Measurements from ENCODE around the gene PPARD. TPM values are rescaled to one million over a fixed set of nuclear protein-coding genes. Genes with fewer than 3 reads are reported as not detected.

PPARD gene

DNA sequence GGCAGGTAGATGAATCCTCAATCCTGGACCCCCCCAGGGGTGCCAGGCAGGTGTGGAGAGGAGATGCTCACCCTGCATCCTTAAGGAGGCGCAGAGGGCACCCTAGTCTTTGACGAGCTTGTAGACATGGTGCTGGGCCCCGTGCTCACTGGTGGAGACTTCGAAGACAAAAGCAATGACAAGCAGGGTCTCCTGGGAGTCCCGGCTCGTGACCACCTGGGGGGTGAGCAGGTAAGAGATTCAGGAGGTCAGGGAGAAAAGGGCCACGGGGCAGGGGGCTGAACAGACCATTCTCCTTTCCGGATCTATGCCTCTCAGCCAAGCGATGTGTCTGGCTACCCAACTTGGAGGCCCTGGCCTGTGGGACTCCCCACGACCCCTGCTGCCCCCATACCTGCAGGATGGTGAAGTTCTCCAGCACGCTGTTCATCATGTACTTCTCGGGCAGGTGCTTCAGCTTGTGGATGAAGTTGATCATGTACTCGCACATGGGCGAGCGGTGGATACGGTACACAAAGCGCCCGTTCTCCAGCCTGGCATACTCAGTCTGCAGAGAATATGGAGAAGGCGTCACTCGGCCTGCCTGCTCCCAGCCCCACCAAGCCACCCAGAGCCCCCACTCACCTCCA is 132.7 kb downstream of the PPARD start:
- peaks cover 3% of the 10 kb centered on the region for H3K79me1 ChIP-seq (ENCODE audit: low read length)
- H3K79me2 ChIP-seq (ENCODE audit: control insufficient read depth, insufficient read depth, low read length): peaks cover 11% of the 10 kb centered on the region
- no peak overlapping the region for H3K4me3 ChIP-seq (ENCODE audit: low read length)
- no peak overlapping the region for H2BK120ac ChIP-seq (ENCODE audit: low read depth, low read length)
- H3K27ac ChIP-seq (ENCODE audit: low read depth, low read length): no peak overlapping the region
- no peaks in the 10 kb centered on the region for H3K27me3 ChIP-seq (ENCODE audit: insufficient read depth, low read length, poor library complexity)
- H3K23ac ChIP-seq (ENCODE audit: low read length): no peak overlapping the region
- no peak overlapping the region for H3K56ac ChIP-seq (ENCODE audit: low read length)
- no peak overlapping the region for H3K18ac ChIP-seq (ENCODE audit: low read length)
- no peak overlapping the region for H2AK5ac ChIP-seq (ENCODE audit: low read length)
- DNase-seq: no peak
- peaks cover 17% of the 10 kb centered on the region for H3K36me3 ChIP-seq (ENCODE audit: control insufficient read depth, insufficient read depth, low read length)
- no CpG with 5 or more reads among the region's 20 CpGs for WGBS (ENCODE audit: extremely low coverage, insufficient coverage, low lambda C conversion rate)
- H4K8ac ChIP-seq (ENCODE audit: low read depth, low read length): no peak overlapping the region
- H2BK15ac ChIP-seq (replicated peaks; ENCODE audit: low read depth): no peak overlapping the region
- no peak overlapping the region for H2BK5ac ChIP-seq (ENCODE audit: low read length)
- no peak overlapping the region for H4K5ac ChIP-seq (ENCODE audit: low read length)
- no peak overlapping the region for H3K4ac ChIP-seq (ENCODE audit: low read depth, low read length)
- H3K9ac ChIP-seq (ENCODE audit: low read length): no peak overlapping the region
- peaks cover 2% of the 10 kb centered on the region for H3K4me1 ChIP-seq (ENCODE audit: control insufficient read depth, low read depth, low read length)
- no peak overlapping the region for H3K4me2 ChIP-seq (ENCODE audit: low read length)

DNA sequence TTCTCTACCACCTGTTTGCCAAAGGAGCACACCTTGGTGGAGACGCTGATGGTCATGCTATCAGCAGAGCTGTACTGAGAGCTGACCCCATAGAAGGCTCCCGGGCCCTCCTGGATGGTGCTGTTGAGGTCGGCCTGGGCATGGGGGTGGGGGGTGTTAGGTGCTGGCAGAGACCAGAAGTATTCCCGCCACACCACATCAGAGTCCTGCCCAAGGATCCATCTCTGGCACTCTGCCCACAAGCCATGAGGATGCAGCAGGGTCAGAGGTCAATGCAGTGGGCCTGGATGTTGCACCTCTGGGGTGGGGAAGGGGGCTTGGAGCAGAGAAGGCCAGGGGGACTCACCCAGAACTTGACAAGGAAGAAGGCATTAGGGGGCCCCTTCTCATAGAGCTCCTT is 133.2 kb downstream of the PPARD start:
- Histone ChIP-seq H3K56ac (ENCODE audit: low read length) (no peak overlapping the region), H3K18ac (ENCODE audit: low read length) (no peak overlapping the region), H3K4ac (ENCODE audit: low read depth, low read length) (no peak overlapping the region), H2BK15ac (replicated peaks; ENCODE audit: low read depth) (no peak overlapping the region), H2BK120ac (ENCODE audit: low read depth, low read length) (no peak overlapping the region), H3K23ac (ENCODE audit: low read length) (no peak overlapping the region), H3K4me1 (ENCODE audit: control insufficient read depth, low read depth, low read length) (peaks cover 2% of the 10 kb centered on the region), H2AK5ac (ENCODE audit: low read length) (no peak overlapping the region), H3K27me3 (ENCODE audit: insufficient read depth, low read length, poor library complexity) (no peaks in the 10 kb centered on the region), H3K79me1 (ENCODE audit: low read length) (peaks cover 3% of the 10 kb centered on the region), H3K36me3 (ENCODE audit: control insufficient read depth, insufficient read depth, low read length) (peaks cover 14% of the 10 kb centered on the region), H4K5ac (ENCODE audit: low read length) (no peak overlapping the region), H3K4me3 (ENCODE audit: low read length) (no peak overlapping the region), H3K27ac (ENCODE audit: low read depth, low read length) (no peak overlapping the region), H2BK5ac (ENCODE audit: low read length) (no peak overlapping the region), H3K4me2 (ENCODE audit: low read length) (no peak overlapping the region), H3K79me2 (ENCODE audit: control insufficient read depth, insufficient read depth, low read length) (peaks cover 7% of the 10 kb centered on the region), H4K8ac (ENCODE audit: low read depth, low read length) (no peak overlapping the region), H3K9ac (ENCODE audit: low read length) (no peak overlapping the region)
- no peak for DNase-seq
- WGBS (ENCODE audit: extremely low coverage, insufficient coverage, low lambda C conversion rate): no CpG with 5 or more reads among the region's 4 CpGs

GRCh38 chr6:35476004-35476403 is 133.6 kb downstream of the PPARD start:
- Histone ChIP-seq H2BK120ac (ENCODE audit: low read depth, low read length) (no peak overlapping the region), H3K79me2 (ENCODE audit: control insufficient read depth, insufficient read depth, low read length) (peaks cover 2% of the 10 kb centered on the region), H2BK15ac (replicated peaks; ENCODE audit: low read depth) (no peak overlapping the region), H3K4me1 (ENCODE audit: control insufficient read depth, low read depth, low read length) (no peaks in the 10 kb centered on the region), H3K4me3 (ENCODE audit: low read length) (no peak overlapping the region), H3K18ac (ENCODE audit: low read length) (no peak overlapping the region), H3K56ac (ENCODE audit: low read length) (no peak overlapping the region), H4K8ac (ENCODE audit: low read depth, low read length) (no peak overlapping the region), H3K79me1 (ENCODE audit: low read length) (peaks cover 2% of the 10 kb centered on the region), H4K5ac (ENCODE audit: low read length) (no peak overlapping the region), H2AK5ac (ENCODE audit: low read length) (no peak overlapping the region), H3K27me3 (ENCODE audit: insufficient read depth, low read length, poor library complexity) (no peaks in the 10 kb centered on the region), H3K9ac (ENCODE audit: low read length) (no peak overlapping the region), H3K27ac (ENCODE audit: low read depth, low read length) (no peak overlapping the region), H2BK5ac (ENCODE audit: low read length) (no peak overlapping the region), H3K4me2 (ENCODE audit: low read length) (no peak overlapping the region), H3K4ac (ENCODE audit: low read depth, low read length) (no peak overlapping the region), H3K23ac (ENCODE audit: low read length) (no peak overlapping the region), H3K36me3 (ENCODE audit: control insufficient read depth, insufficient read depth, low read length) (peaks cover 11% of the 10 kb centered on the region)
- no peak for DNase-seq
- no CpG with 5 or more reads among the region's 14 CpGs for WGBS (ENCODE audit: extremely low coverage, insufficient coverage, low lambda C conversion rate)

- no peak overlapping the region for H3K4me3 ChIP-seq (ENCODE audit: low read length)
- H3K27me3 ChIP-seq (ENCODE audit: insufficient read depth, low read length, poor library complexity): no peaks in the 10 kb centered on the region
- H3K79me2 ChIP-seq (ENCODE audit: control insufficient read depth, insufficient read depth, low read length): no peaks in the 10 kb centered on the region
- no peak overlapping the region for H3K23ac ChIP-seq (ENCODE audit: low read length)
- no peaks in the 10 kb centered on the region for H3K4me1 ChIP-seq (ENCODE audit: control insufficient read depth, low read depth, low read length)
- H2BK120ac ChIP-seq (ENCODE audit: low read depth, low read length): no peak overlapping the region
- no peak overlapping the region for H3K9ac ChIP-seq (ENCODE audit: low read length)
- peaks cover 10% of the 10 kb centered on the region for H3K36me3 ChIP-seq (ENCODE audit: control insufficient read depth, insufficient read depth, low read length)
- H2AK5ac ChIP-seq (ENCODE audit: low read length): no peak overlapping the region
- no CpG with 5 or more reads among the region's 8 CpGs for WGBS (ENCODE audit: extremely low coverage, insufficient coverage, low lambda C conversion rate)
- no peak overlapping the region for H4K8ac ChIP-seq (ENCODE audit: low read depth, low read length)
- no peak overlapping the region for H3K27ac ChIP-seq (ENCODE audit: low read depth, low read length)
- H3K79me1 ChIP-seq (ENCODE audit: low read length): peaks cover 2% of the 10 kb centered on the region
- H2BK15ac ChIP-seq (replicated peaks; ENCODE audit: low read depth): no peak overlapping the region
- H3K18ac ChIP-seq (ENCODE audit: low read length): no peak overlapping the region
- H3K4ac ChIP-seq (ENCODE audit: low read depth, low read length): no peak overlapping the region
- H2BK5ac ChIP-seq (ENCODE audit: low read length): no peak overlapping the region
- no peak for DNase-seq
- H4K5ac ChIP-seq (ENCODE audit: low read length): no peak overlapping the region
- no peak overlapping the region for H3K4me2 ChIP-seq (ENCODE audit: low read length)
- no peak overlapping the region for H3K56ac ChIP-seq (ENCODE audit: low read length)
Measured at GRCh38 chr6:35477028-35477427, 134.7 kb downstream of the PPARD start.

Small RNA genes within 50 kb of the gene (small RNA-seq; reads per million reads assigned to genes)
- gene MIR7111 (ENCODE audit: insufficient read depth): not detected
